Activated CD4-positive, alpha-beta T cell treated with anti-CD3 and anti-CD28 coated beads for 36 hours (primary cell): ENCODE data around the gene SLC2A13. TPM values are rescaled to one million over a fixed set of nuclear protein-coding genes. Genes with fewer than 3 reads are reported as not detected.

ENCODE experiments used
- ATAC-seq: fragments of 200-7000 bp; cut with Tn5 transposase; one replicate; pipeline ENCODE4 v1.10.0; 2021; ENCODE audit warnings: mild to moderate bottlenecking, moderate library complexity
- CTCF ChIA-PET: fragments of 350-600 bp; sonication (Branson Sonifier 250); formaldehyde crosslinking; loops from one replicate; lab custom pipeline; 2021; ENCODE audit warnings: antibody characterized with exemption; lab: Charles Lee
- POLR2A ChIA-PET: fragments of 350-600 bp; sonication (Branson Sonifier 250); formaldehyde crosslinking; loops from one replicate; lab custom pipeline; 2021; ENCODE audit warnings: antibody characterized with exemption, inconsistent platforms; lab: Charles Lee
- DNase-seq: peaks from one replicate; pipeline ENCODE4 v3.0.0-alpha.2; 2020
- H3K27ac Mint-ChIP-seq: one replicate; pipeline ENCODE4 v1.8.0; 2021; ENCODE audit warnings: mixed read lengths
- H3K27me3 Mint-ChIP-seq: one replicate; pipeline ENCODE4 v1.8.0; 2021; ENCODE audit warnings: mixed read lengths
- H3K36me3 Mint-ChIP-seq: one replicate; pipeline ENCODE4 v1.8.0; 2021; ENCODE audit warnings: low read depth, mixed read lengths
- H3K4me1 Mint-ChIP-seq: one replicate; pipeline ENCODE4 v1.8.0; 2021; ENCODE audit warnings: mixed read lengths
- H3K4me3 Mint-ChIP-seq: one replicate; pipeline ENCODE4 v1.8.0; 2021; ENCODE audit warnings: mild to moderate bottlenecking, moderate library complexity, mixed read lengths
- H3K9me3 Mint-ChIP-seq: one replicate; pipeline ENCODE4 v1.8.0; 2021; ENCODE audit warnings: low read depth, mixed read lengths
- intact Hi-C, 2 experiments: fragments of 100-400 bp; cut with DNase I in 1 of 2; cut with micrococcal nuclease in 1 of 2; formaldehyde crosslinking; loops; one replicate each; pipeline versions ENCODE4 v1.14.2 to v1.15.1; 2022 to 2024; cut with DNase I, micrococcal nuclease
- total RNA-seq, 2 experiments: library from RNA; stranded (reverse); gene quantifications; one replicate each; pipeline ENCODE4 v1.2.3, GENCODE V29; 2021

Gene SLC2A13
- 1 to 10 TPM; 2.3 to 3.9 TPM for total RNA-seq

DNA sequence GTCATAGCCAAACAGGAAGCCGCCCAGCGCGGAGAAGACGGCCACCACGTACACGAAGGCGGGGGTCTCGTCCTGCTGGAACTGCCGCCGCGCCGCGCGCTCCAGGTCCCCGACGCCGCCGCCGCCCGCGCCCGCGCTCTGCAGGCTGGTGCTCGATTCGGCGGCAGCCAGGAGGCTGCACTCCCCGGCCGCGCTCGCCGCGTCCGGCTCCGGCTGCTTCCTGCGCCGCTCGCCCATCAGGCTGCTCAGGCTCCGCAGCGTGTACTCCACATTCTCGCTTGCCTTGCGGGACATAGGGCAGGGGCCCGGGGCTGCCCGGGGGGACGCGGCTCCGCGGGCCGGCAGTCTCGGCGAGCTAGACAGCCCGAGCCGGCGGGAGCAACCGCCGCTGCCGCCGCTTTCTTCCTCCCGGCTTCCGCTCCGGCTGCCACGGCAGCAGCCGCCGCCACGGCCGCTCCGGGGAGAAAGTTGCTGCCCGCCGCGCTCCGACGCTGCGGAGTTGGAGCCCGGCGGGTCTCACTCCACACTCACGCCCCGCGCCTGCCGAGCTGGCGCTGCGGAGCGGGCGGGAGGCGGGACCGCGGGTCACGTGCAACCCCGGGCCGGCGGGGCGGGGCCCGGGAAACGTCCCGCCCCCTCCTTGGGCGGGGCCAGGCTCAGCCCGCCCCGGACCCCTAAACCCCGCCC lies at the start of gene SLC2A13:
SLC2A13 (minus strand) TSS at position 567 of the 687 bp plus-strand sequence; CDS start at position 294, 273 bp downstream.
- H3K27me3 Mint-ChIP-seq = peaks cover 21% of the 10 kb centered on the region
- POLR2A ChIA-PET = no interaction called here
- intact Hi-C loops = loop anchor here (2.0 to 10.0 kb wide), 7 partner anchors 483 to 1791 kb away; partner anchors contain the start of genes KIF21A (in 2 of the 2), ALG10B (in 1 of the 2) and CPNE8 (in 1 of the 2)
- CTCF ChIA-PET = interaction anchor here (0.7 to 5.3 kb wide), 4 partner anchors 12 to 95 kb away, joined by 4 to 51 read pairs (median 21); no protein-coding TSS in a partner anchor
- ATAC-seq (peak; percentile 83), DNase-seq (peak; percentile 83)
- no peaks in the 10 kb centered on the region for H3K36me3 Mint-ChIP-seq
- H3K4me1 Mint-ChIP-seq = peaks cover 40% of the 10 kb centered on the region
- H3K27ac Mint-ChIP-seq = peak within 1 kb of the TSS; percentile 25
- no peaks in the 10 kb centered on the region for H3K9me3 Mint-ChIP-seq
- H3K4me3 Mint-ChIP-seq = peak within 1 kb of the TSS; percentile 72

- ChIA-PET CTCF (no interaction called here), POLR2A (no interaction called here)
- Mint-ChIP-seq H3K27ac (no peak overlapping the region), H3K27me3 (peaks cover 28% of the 10 kb centered on the region), H3K4me3 (no peak overlapping the region), H3K9me3 (no peaks in the 10 kb centered on the region), H3K4me1 (peaks cover 3% of the 10 kb centered on the region), H3K36me3 (no peaks in the 10 kb centered on the region)
- intact Hi-C loops = no loop called here
- ATAC-seq = no peak
- no peak for DNase-seq
Observed at GRCh38 chr12:40154381-40154780, 48.5 kb upstream of the SLC2A13 start.

DNA sequence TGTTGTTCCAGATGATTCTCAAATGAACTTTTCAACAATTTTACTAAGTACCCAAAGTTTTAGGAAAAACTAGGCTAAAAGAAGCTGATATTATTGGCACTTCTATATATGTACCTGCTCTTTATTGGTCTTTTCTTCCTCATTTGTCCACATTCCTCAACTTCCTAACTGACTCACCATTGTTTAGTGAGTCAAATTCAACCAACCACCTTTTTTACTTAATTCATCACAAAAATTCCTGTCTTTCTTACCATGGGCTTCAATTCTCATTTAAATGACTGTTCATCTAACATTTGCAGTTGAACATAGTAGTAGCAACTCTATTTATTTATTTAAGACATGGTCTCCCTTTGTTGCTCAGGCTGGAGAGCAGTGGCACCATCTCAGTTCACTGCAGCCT lies 47.6 kb upstream of the SLC2A13 start:
- peaks cover 21% of the 10 kb centered on the region for H3K27me3 Mint-ChIP-seq
- H3K27ac Mint-ChIP-seq = no peak overlapping the region
- ATAC-seq = no peak
- ChIA-PET POLR2A (no interaction called here), CTCF (interaction anchor here (0.8 kb wide), 1 partner anchor 16 kb away, joined by 3 read pairs; no protein-coding TSS in a partner anchor)
- H3K9me3 Mint-ChIP-seq = no peaks in the 10 kb centered on the region
- no peak for DNase-seq
- no peak overlapping the region for H3K4me3 Mint-ChIP-seq
- H3K36me3 Mint-ChIP-seq = no peaks in the 10 kb centered on the region
- intact Hi-C loops = loop anchor here (1.0 to 2.0 kb wide), 2 partner anchors 159 to 160 kb away; no protein-coding TSS in a partner anchor
- peaks cover under 1% of the 10 kb centered on the region for H3K4me1 Mint-ChIP-seq

GRCh38 chr12:40152783-40153383 lies 47.0 kb upstream of the SLC2A13 start:
- intact Hi-C loops = loop anchor here (1.0 to 2.0 kb wide), 2 partner anchors 160 kb away; no protein-coding TSS in a partner anchor
- CTCF ChIA-PET = interaction anchor here (0.8 kb wide), 1 partner anchor 16 kb away, joined by 3 read pairs; no protein-coding TSS in a partner anchor
- POLR2A ChIA-PET = no interaction called here
- H3K27me3 Mint-ChIP-seq = peaks cover 19% of the 10 kb centered on the region
- no peaks in the 10 kb centered on the region for H3K9me3 Mint-ChIP-seq
- no peaks in the 10 kb centered on the region for H3K36me3 Mint-ChIP-seq
- ATAC-seq (no peak), DNase-seq (peak; percentile 67)
- H3K4me3 Mint-ChIP-seq = no peak overlapping the region
- H3K4me1 Mint-ChIP-seq = no peaks in the 10 kb centered on the region
- no peak overlapping the region for H3K27ac Mint-ChIP-seq

- POLR2A ChIA-PET = no interaction called here
- Mint-ChIP-seq H3K27ac (no peak overlapping the region), H3K9me3 (no peaks in the 10 kb centered on the region), H3K27me3 (peaks cover 11% of the 10 kb centered on the region), H3K4me1 (no peaks in the 10 kb centered on the region), H3K4me3 (no peak overlapping the region), H3K36me3 (no peaks in the 10 kb centered on the region)
- ATAC-seq (no peak), DNase-seq (no peak)
- CTCF ChIA-PET = interaction anchor here (1.0 to 1.4 kb wide), 2 partner anchors 13 to 17 kb away, joined by 4 to 6 read pairs; no protein-coding TSS in a partner anchor
- intact Hi-C loops = loop anchor here in 1 of 2 experiments (2.0 kb wide), 1 partner anchor 771 kb away; no protein-coding TSS in a partner anchor
Observed at GRCh38 chr12:40149673-40150260, 43.9 kb upstream of the SLC2A13 start.

- Mint-ChIP-seq H3K4me3 (no peak overlapping the region), H3K27me3 (peaks cover 12% of the 10 kb centered on the region), H3K4me1 (no peaks in the 10 kb centered on the region), H3K27ac (no peak overlapping the region), H3K36me3 (no peaks in the 10 kb centered on the region), H3K9me3 (no peaks in the 10 kb centered on the region)
- ATAC-seq (peak; percentile 57), DNase-seq (peak; percentile 34)
- CTCF ChIA-PET = interaction anchor here (1.0 to 1.4 kb wide), 2 partner anchors 29 to 40 kb away, joined by 3 read pairs; no protein-coding TSS in a partner anchor
- POLR2A ChIA-PET = no interaction called here
- intact Hi-C loops = no loop called here
Observed at GRCh38 chr12:40146800-40147797, 41.2 kb upstream of the SLC2A13 start.

GRCh38 chr12:40145896-40146295 lies 40.0 kb upstream of the SLC2A13 start:
- no peaks in the 10 kb centered on the region for H3K9me3 Mint-ChIP-seq
- DNase-seq (no peak), ATAC-seq (peak; percentile 43)
- no peaks in the 10 kb centered on the region for H3K36me3 Mint-ChIP-seq
- intact Hi-C loops = no loop called here
- H3K4me1 Mint-ChIP-seq = no peaks in the 10 kb centered on the region
- POLR2A ChIA-PET = no interaction called here
- H3K27me3 Mint-ChIP-seq = peaks cover 13% of the 10 kb centered on the region
- no peak overlapping the region for H3K27ac Mint-ChIP-seq
- CTCF ChIA-PET = interaction anchor here (1.4 kb wide), 1 partner anchor 39 kb away, joined by 3 read pairs; no protein-coding TSS in a partner anchor
- H3K4me3 Mint-ChIP-seq = no peak overlapping the region

- intact Hi-C loops = no loop called here
- ChIA-PET CTCF (interaction anchor here (1.2 kb wide), 1 partner anchor 13 kb away, joined by 3 read pairs; no protein-coding TSS in a partner anchor), POLR2A (no interaction called here)
- peak; percentile 10 for DNase-seq
- Mint-ChIP-seq H3K9me3 (no peaks in the 10 kb centered on the region), H3K27me3 (peaks cover 10% of the 10 kb centered on the region), H3K4me1 (no peaks in the 10 kb centered on the region), H3K27ac (no peak overlapping the region), H3K36me3 (no peaks in the 10 kb centered on the region), H3K4me3 (no peak overlapping the region)
- no peak for ATAC-seq
Observed at GRCh38 chr12:40144023-40144422, 38.1 kb upstream of the SLC2A13 start.

- no peak for ATAC-seq
- CTCF ChIA-PET = no interaction called here
- intact Hi-C loops = no loop called here
- Mint-ChIP-seq H3K4me1 (peaks cover 9% of the 10 kb centered on the region), H3K27me3 (peaks cover 10% of the 10 kb centered on the region), H3K27ac (no peak overlapping the region), H3K36me3 (no peaks in the 10 kb centered on the region), H3K4me3 (no peak overlapping the region), H3K9me3 (no peaks in the 10 kb centered on the region)
- DNase-seq = no peak
- POLR2A ChIA-PET = no interaction called here
Observed at GRCh38 chr12:40142001-40142744, 36.3 kb upstream of the SLC2A13 start.

DNA sequence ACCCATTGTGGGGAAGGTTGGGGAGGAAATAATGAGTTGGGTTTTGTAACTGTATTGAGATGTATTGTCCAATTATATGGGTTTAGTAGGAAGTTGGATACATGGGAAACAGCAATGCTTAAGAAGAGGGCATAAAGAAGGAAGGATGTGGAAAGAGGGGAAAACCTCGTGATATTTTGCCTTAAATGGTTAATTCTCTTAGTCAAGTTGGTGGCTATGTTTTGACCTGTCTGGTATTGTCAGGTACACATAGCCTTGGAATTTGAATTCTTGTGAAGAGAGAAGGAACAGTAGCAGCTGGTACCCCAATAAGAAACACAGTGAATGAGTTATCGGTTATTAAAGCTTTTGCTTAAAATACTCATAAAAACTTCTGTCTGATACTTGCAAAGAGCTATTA lies 32.6 kb upstream of the SLC2A13 start:
- no peak overlapping the region for H3K4me3 Mint-ChIP-seq
- intact Hi-C loops = no loop called here
- CTCF ChIA-PET = interaction anchor here (0.7 to 1.0 kb wide), 3 partner anchors 23 to 850 kb away, joined by 3 to 4 read pairs (median 3); no protein-coding TSS in a partner anchor
- H3K27ac Mint-ChIP-seq = no peak overlapping the region
- ATAC-seq (no peak), DNase-seq (no peak)
- H3K36me3 Mint-ChIP-seq = no peaks in the 10 kb centered on the region
- peaks cover 2% of the 10 kb centered on the region for H3K27me3 Mint-ChIP-seq
- peaks cover 13% of the 10 kb centered on the region for H3K4me1 Mint-ChIP-seq
- H3K9me3 Mint-ChIP-seq = no peaks in the 10 kb centered on the region
- POLR2A ChIA-PET = no interaction called here
